HepG2 (cell line): ENCODE results near the gene HDAC10. TPM values are rescaled to one million over a fixed set of nuclear protein-coding genes. Genes with fewer than 3 reads are reported as not detected.

Source experiments
- CAMTA2 ChIP-seq: sonication (generic); formaldehyde crosslinking; IDR thresholded peaks from 2 replicates; pipeline ENCODE4 v1.4.0; 2020; ENCODE audit warnings: mild to moderate bottlenecking, missing genetic modification reagents, borderline replicate concordance
- FUBP1 ChIP-seq: sonication (generic); formaldehyde crosslinking; IDR thresholded peaks from 2 replicates; pipeline ENCODE4 v1.5.1; 2020; ENCODE audit warnings: missing genetic modification reagents, mild to moderate bottlenecking, borderline replicate concordance
- GTF3A ChIP-seq: sonication (generic); formaldehyde crosslinking; conservative IDR thresholded peaks from 2 replicates; pipeline ENCODE4 v1.4.0; 2020; ENCODE audit warnings: mild to moderate bottlenecking, missing genetic modification reagents
- HDAC6 ChIP-seq: fragments of 200-600 bp; sonication (generic); IDR thresholded peaks from 2 replicates; pipeline ENCODE4 v1.7.0; 2017; ENCODE audit warnings: mild to moderate bottlenecking, antibody characterized with exemption, low read length, low read depth
- HNRNPLL ChIP-seq: fragments of 200-400 bp; formaldehyde crosslinking; IDR thresholded peaks from 2 replicates; pipeline ENCODE4 v1.6.1; 2017; ENCODE audit warnings: mild to moderate bottlenecking, low read depth, low read length; ENCODE audit not compliant: poor library complexity, severe bottlenecking
- KIAA2018 ChIP-seq: sonication (generic); formaldehyde crosslinking; IDR thresholded peaks from 2 replicates; pipeline ENCODE4 v1.5.0; 2020; ENCODE audit warnings: mild to moderate bottlenecking, missing genetic modification reagents, borderline replicate concordance
- KLF11 ChIP-seq: IDR thresholded peaks from 2 replicates; pipeline ENCODE4 v1.6.1; 2016; ENCODE audit warnings: missing compliant biosample characterization
- KLF15 ChIP-seq: sonication (generic); formaldehyde crosslinking; IDR thresholded peaks from 2 replicates; pipeline ENCODE4 v1.8.1; 2023; ENCODE audit warnings: borderline replicate concordance, mild to moderate bottlenecking, inconsistent platforms, missing genetic modification reagents, mixed read lengths
- NR2F6 ChIP-seq, 2 experiments: IDR thresholded peaks; 2 replicates each; pipeline ENCODE4 v1.6.1; 2016; ENCODE audit warnings: antibody characterized with exemption in 1 of 2, mild to moderate bottlenecking in 1 of 2
- NRL ChIP-seq: sonication (generic); formaldehyde crosslinking; IDR thresholded peaks from 2 replicates; pipeline ENCODE4 v1.5.0; 2020; ENCODE audit warnings: missing genetic modification reagents, mild to moderate bottlenecking, moderate library complexity, borderline replicate concordance
- TARDBP ChIP-seq: sonication (generic); formaldehyde crosslinking; IDR thresholded peaks from 2 replicates; pipeline ENCODE4 v1.8.0; 2022; ENCODE audit warnings: mild to moderate bottlenecking, missing genetic modification reagents
- TFAP4 ChIP-seq: sonication (generic); IDR thresholded peaks from 2 replicates; pipeline ENCODE4 v1.6.1; 2016; ENCODE audit warnings: low read depth, borderline replicate concordance
- ZNF782 ChIP-seq: sonication (generic); formaldehyde crosslinking; IDR thresholded peaks from 2 replicates; pipeline ENCODE4 v1.4.0; 2020; ENCODE audit warnings: missing genetic modification reagents, mild to moderate bottlenecking, borderline replicate concordance
- ZSCAN30 ChIP-seq: sonication (generic); formaldehyde crosslinking; IDR thresholded peaks from 2 replicates; pipeline ENCODE4 v1.5.0; 2020; ENCODE audit warnings: mild to moderate bottlenecking, missing genetic modification reagents
- polyA plus RNA-seq, 8 experiments: library from polyadenylated mRNA; depleted of rRNA in 3 of 8; stranded (reverse) in 7 of 8; unstranded in 1 of 8; fragments of >200 nt; fragmentation: Illumina TruSeq in 4 of 8; extraction: Trizol in 4 of 8; gene quantifications; 2 replicates each; pipeline versions ENCODE4 v1.2.1 to v1.2.3, GENCODE V29; 2011 to 2016; ENCODE audit warnings: low read depth in 4 of 8, missing spikeins in 1 of 8, mixed read lengths in 1 of 8; ENCODE audit not compliant: insufficient read depth in 1 of 8
- total RNA-seq, 5 experiments: library from RNA; depleted of rRNA; stranded (reverse); fragments of >200 nt; fragmentation: Illumina TruSeq; extraction: Trizol; gene quantifications; 2 replicates each; pipeline ENCODE4 v1.2.3, GENCODE V29; 2016; ENCODE audit warnings: low read depth in 1 of 5
- TF ChIP-seq, protein P1 (sequence below): sonication (generic); formaldehyde crosslinking; IDR thresholded peaks from 2 replicates; pipeline ENCODE4 v1.4.0; 2020; ENCODE audit warnings: missing genetic modification reagents, borderline replicate concordance

HDAC10 gene
- total and polyA plus RNA-seq, 2 of the 13 experiments (the other 11 are each of a cell fraction or from before 2014, with no cell fraction given): 13.9 to 14.9 TPM

GRCh38 chr22:50244420-50245213 lies 6.4 kb downstream of the HDAC10 start, which contains the start of gene TUBGCP6 (continued):
- TF ChIP-seq, protein P1, sequence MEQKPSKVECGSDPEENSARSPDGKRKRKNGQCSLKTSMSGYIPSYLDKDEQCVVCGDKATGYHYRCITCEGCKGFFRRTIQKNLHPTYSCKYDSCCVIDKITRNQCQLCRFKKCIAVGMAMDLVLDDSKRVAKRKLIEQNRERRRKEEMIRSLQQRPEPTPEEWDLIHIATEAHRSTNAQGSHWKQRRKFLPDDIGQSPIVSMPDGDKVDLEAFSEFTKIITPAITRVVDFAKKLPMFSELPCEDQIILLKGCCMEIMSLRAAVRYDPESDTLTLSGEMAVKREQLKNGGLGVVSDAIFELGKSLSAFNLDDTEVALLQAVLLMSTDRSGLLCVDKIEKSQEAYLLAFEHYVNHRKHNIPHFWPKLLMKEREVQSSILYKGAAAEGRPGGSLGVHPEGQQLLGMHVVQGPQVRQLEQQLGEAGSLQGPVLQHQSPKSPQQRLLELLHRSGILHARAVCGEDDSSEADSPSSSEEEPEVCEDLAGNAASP (CRISPR knock-in tag): peak; percentile 71
- TF ChIP-seq HDAC6: no peak
- 0 out of 2 replicates have a peak, but pooled peaks have one; percentile 88 for TF ChIP-seq FUBP1 (CRISPR knock-in tag)
- peak; percentile 52; the same call in 1 of the 2 replicates for TF ChIP-seq ZNF782
- peak; percentile 47; the same call in 1 of the 2 replicates for TF ChIP-seq TFAP4
- no peak for TF ChIP-seq CAMTA2 (CRISPR knock-in tag)
- no peak for TF ChIP-seq NRL (CRISPR knock-in tag)
- no peak for TF ChIP-seq KIAA2018 (CRISPR knock-in tag)
- no peak for TF ChIP-seq ZSCAN30 (CRISPR knock-in tag)
- no peak for TF ChIP-seq KLF15 (CRISPR knock-in tag)
- peak; percentile 83; the same call in 1 of the 2 replicates for TF ChIP-seq GTF3A (CRISPR knock-in tag)
- TF ChIP-seq NR2F6 (IDR thresholded peaks at IDR 0.05): no peak
- peak; percentile 19; the same call in 1 of the 2 replicates for TF ChIP-seq NR2F6 (CRISPR knock-in tag; IDR thresholded peaks at IDR 0.05)
- peak; percentile 85 for TF ChIP-seq TARDBP
- TF ChIP-seq KLF11: peak; percentile 66
- peak; percentile 55 for TF ChIP-seq HNRNPLL
